AG20443 (cell line): Measurements from ENCODE around the gene SLC9A8.
"Not testable (repeated sequence)": the region's sequence is repeated elsewhere in the genome, so short reads cannot be mapped to it uniquely, and the experiment has no call there.

Experiments used
- DNase-seq: peaks from one replicate; pipeline ENCODE4 v3.0.0; 2012; ENCODE audit warnings: low spot score, mixed read lengths

The SLC9A8 gene

DNA sequence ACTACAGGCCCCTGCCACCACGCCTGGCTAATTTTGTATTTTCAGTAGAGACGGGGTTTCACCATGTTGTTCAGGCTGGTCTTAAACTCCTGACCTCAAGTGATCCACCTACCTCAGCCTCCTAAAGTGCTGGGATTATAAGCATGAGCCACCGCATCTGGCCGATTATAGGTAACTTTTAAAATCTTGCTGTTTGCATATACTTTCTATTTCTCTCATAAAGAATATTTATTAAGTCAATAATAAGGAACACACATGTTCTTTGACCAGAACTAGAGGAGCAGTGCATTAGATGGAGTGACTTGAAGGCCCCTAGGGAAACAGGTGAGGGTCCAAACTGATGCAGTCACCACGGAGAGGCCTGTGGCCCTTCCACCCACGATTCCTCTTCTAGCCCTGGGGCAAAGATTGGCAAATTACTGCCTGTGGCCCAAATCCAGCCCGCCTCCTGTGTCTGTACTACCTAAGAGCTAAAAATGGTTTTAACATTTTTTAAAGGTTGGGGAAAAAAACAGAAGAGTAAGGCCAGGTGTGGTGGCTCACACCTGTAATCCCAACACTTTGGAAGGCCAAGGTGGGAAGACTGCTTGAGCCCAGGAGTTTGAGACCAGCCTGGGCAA, 83.0 kb downstream of the SLC9A8 start:
- DNase-seq: not testable (repeated sequence)

DNA sequence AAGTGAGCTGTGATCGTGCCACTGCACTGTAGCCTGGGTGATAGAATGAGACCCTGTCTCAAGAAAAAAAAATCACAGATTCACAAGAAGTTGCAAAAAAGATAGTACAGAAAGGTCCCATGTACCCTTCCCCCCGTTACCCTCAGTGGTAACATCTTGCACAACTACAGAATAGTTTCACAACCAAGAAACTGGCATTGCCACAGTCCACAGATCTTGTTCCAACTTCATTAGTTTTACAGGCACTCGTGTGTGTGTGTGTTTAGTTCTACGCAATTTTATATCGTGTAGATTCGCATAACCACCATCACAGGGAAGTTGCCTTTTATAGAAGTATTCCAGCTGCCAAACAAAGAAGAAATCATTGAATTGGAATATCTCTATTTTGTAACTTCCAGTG, 83.6 kb downstream of the SLC9A8 start:
- no peak for DNase-seq

- no peak for DNase-seq
Measured at GRCh38 chr20:49899541-49900383, 87.1 kb downstream of the SLC9A8 start.

DNA sequence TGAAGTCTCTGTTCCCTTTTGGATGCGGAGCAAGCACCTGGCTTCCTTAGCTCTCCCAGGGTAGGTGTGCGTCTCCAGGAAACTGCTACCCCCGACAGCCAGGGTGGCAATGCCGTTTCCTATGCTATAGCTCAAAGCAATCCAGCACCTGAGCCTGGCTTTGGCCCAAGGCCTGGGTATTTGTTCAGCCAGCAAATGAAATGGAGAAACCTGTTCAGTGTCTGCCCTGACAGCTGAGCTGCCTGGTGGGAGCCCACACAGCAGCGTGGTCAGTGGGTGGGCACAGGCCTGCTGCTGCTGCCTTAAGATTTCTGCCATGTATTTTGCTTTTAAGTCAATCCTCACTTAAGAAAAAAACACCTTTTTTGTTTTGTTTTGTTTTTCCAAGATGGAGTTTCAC, 89.0 kb downstream of the SLC9A8 start:
- no peak for DNase-seq

DNA sequence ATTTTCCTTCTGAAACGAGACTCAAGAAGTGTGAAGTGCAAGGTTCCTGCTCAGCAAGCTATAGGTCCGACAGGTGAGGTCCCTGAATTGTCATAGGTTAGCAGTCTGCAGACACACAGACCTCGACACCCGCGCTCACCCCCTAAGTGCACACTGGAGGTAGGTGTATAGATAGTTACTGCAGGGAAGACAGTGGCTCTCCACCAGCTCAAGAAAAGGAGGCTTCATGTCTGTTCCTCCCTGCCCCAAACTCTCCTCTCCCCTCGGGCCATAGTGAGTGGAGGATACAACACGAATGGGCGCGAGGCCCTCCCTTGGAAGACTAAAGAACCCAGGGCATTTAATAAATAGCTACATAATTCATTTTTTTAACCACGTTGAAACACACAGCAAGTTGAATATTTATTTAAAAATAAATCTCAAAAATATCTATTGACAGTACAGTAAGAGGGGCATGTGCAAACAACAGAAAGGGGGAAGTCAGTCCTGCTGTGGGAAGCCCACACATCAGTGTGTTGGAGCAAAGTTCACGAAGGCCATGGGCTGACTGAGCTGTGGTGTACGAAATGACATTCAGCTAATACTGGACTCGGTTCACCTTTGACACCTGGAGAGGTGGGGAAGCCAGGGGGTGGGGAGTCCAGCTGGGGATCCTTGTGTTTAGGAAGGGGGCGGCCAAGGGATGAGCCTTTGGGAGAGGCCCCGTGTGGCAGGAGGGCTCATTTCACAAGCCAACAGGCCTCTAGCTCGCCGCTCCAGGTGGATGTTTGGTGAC, 92.0 kb downstream of the SLC9A8 start:
- no peak for DNase-seq

- no peak for DNase-seq
Measured at GRCh38 chr20:49905415-49906091, 92.9 kb downstream of the SLC9A8 start.

GRCh38 chr20:49906101-49906604, 93.5 kb downstream of the SLC9A8 start:
- DNase-seq: no peak

DNA sequence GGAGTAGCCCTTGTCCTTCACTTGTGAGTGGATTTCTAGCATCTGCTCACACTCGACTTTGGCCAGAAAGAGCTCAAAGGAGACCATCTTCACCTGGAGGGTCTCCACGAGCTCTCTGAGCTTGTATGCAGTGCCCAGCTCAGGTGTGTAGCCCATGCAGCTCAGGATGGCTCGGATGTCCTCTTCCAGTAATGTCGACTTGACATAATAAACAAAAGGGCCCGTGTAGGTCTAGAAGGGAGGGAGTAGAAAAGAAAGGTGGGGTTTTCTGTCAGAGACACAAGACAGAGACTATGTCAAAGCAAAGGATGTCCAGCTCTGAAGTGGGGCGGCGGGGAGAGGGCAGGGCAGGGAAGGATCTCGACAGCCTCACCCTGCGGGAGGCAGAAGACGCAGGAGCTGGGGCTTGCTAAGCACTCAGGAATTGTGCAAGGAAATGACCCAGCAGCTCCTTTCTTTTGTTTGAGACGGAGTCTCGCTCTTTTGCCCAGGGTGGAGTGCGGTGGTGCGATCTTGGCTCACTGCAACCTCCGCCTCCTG, 94.1 kb downstream of the SLC9A8 start:
- no peak for DNase-seq

- DNase-seq: no peak
Measured at GRCh38 chr20:49907405-49908257, 95.0 kb downstream of the SLC9A8 start.

DNA sequence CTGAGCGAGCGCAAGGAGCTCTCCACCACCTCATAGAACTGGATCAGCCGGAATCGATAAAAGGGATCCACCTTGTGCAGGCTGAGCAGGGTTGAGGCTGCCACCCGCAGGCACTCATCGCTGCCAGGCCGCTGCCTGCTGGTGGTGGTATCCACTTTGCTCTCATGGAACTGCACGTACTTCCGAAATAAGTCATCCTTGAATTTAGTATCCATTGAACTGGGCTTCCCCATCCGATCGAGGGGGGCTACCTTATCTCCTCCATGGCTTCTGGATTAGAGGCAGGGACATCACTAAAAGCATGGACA, 95.6 kb downstream of the SLC9A8 start:
- DNase-seq: no peak

DNA sequence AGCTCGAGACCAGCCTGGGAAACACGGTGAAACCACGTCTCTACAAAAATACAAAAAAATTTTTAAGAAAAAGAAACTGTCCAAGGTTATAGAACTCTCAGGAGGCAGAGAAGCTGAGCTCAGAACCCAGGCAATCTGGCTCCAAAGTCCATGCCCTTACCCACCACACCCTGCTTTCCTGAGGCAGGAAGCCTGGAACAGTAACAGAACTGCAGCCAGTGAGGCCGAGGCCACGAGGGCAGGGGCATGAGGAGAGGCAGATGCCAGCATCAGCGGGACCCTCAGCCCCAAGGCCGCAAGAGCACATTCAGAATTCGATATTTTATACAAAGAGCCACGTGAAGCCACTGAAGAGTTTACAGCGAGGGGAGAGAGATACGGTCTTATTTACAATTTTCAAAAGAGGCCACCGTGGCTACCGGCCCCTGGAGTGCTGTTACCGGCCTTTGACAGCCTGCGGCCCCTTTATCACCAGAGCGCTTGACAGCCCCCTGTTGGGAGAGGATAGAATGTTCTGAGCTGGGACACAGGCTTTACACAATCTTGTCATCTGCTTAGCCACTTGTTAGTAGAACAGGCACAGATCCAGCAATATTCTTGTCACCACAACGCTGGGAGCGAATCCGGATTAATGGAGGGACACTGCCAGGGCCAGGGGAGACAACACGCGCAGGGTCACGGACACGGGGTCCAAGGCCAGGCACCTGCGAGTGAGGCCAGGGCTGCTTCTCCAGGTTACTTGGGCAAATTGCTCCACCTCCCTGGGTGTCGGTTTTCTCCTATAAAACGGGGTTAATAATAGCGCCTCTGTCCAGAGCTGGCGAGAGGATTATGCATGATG, 97.1 kb downstream of the SLC9A8 start:
- no peak for DNase-seq

- DNase-seq: no peak
Measured at GRCh38 chr20:49910340-49910706, 97.7 kb downstream of the SLC9A8 start.

DNA sequence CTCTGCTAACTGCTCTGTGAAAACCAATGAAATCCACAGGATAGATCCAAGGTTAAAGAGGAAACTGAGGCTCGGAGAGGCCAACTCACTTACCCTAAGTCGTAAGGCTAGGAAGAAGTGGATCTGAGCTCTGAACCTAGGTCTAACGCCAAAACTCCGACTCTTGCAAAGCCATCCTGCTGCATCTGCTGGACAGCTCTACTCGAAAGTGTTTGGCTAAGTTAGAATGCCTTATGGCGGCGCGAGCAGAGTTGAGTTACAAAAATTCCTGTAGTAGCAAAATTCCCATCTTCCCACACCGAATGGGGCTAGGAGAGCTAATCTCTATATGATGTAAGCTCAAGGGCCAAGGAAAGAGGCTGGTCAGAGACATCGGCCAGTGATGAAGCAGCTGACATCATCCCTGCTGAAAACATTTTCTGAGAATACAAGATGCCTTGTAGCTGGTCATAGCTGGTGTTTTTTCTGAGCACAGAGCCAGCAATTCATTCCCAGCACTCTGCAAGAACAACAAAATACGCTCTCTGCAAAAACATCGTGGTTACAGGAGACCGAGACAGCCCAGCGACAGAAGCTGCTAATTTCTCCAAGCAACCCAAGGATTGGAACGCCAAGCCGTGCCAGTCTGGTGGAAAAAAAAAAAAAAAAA, 100.9 kb downstream of the SLC9A8 start:
- no peak for DNase-seq

GRCh38 chr20:49914310-49915117, 101.9 kb downstream of the SLC9A8 start:
- no peak for DNase-seq

GRCh38 chr20:49915118-49915379, 102.4 kb downstream of the SLC9A8 start:
- DNase-seq: no peak

- DNase-seq: peak; percentile 96
Measured at GRCh38 chr20:49915380-49916145, 102.9 kb downstream of the SLC9A8 start, which contains the start of gene SPATA2. TSS of gene SPATA2 (minus strand) at chr20:49915529. CDS start at chr20:49908490, 7,039 bp downstream.

DNA sequence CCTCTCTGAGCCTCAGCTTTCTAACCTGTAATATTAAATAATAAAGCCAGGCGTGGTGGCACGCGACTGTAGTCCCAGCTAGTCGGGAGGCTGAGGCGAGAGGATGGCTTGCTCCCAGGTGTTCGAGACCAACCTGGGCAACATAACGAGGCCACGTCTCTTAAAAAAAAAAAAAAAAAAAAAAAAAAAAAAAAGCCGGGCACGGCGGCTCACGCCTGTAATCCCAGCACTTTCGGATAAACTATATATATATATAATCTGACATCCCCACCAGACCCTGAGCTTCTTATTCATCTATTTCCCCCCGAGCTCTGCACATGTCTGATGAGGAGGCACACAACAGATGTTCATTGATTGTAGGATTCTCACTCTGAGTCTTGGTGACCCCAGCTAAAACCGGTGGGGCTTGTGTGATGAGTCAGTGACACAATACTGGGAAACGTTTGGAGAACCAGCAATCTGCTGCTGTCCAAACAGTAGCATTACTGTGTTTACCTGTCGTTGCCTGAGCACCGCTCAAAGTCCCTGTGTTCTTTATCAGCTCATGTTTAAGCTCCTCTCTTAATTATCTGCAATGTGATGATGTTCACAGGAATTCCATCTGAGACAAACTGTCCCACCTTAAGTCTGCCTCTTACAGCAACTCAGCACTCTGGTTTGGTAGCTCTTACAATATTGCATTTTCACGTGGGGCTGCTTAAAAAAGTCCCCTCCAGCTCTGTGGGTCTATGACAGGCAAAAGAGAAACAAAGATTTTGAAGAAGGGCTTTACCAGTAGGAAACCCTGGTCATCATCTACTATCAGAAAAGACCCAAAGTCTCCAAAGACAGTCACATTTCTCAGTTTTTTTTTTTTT, 103.7 kb downstream of the SLC9A8 start:
- peak; percentile 42 for DNase-seq
